Body of pancreas (tissue), 4 donors: ENCODE measurements around the gene NEDD4L. TPM values are rescaled to one million over a fixed set of nuclear protein-coding genes. Genes with fewer than 3 reads are reported as not detected.

Experiments used
- ATAC-seq: fragments of 150-250 bp; one replicate; pipeline ENCODE4 v1.9.1; 2016
- DNase-seq, 4 donors: peaks; one replicate each; pipeline ENCODE4 v3.0.0-alpha.2; 2019
- H3K27ac ChIP-seq, 4 donors: fragments of 200-600 bp; sonication (generic); 1 replicate in 3 of 4; 2 replicates in 1 of 4; pipeline versions ENCODE4 v1.5.1 to v1.6.1; 2016 to 2019; ENCODE audit warnings: mild to moderate bottlenecking in 1 of 4, mixed read lengths in 1 of 4, moderate library complexity in 1 of 4
- H3K27me3 ChIP-seq, 2 donors: fragments of 200-600 bp; sonication (generic); one replicate each; pipeline ENCODE4 v1.6.0; 2016; ENCODE audit warnings: mild to moderate bottlenecking in 1 of 2
- H3K36me3 ChIP-seq, 2 donors: fragments of 200-600 bp; sonication (generic); replicated peaks in 1 of 2; 2 replicates each; pipeline ENCODE4 v1.5.1; 2016; ENCODE audit warnings: low read depth in 2 of 2; ENCODE audit not compliant: insufficient read depth in 1 of 2
- H3K4me1 ChIP-seq: fragments of 200-600 bp; sonication (generic); one replicate; pipeline ENCODE4 v1.6.0; 2016
- H3K4me3 ChIP-seq, 2 donors: fragments of 200-600 bp; sonication (generic); 1 replicate in 1 of 2; 2 replicates in 1 of 2; pipeline ENCODE4 v1.5.1; 2016 to 2019
- H3K9me3 ChIP-seq, 3 donors: fragments of 200-600 bp; sonication (generic); 1 replicate in 2 of 3; 2 replicates in 1 of 3; pipeline ENCODE4 v1.5.1; 2016
- POLR2A ChIP-seq, 3 donors: fragments of 450-650 bp; IDR thresholded peaks; one replicate each; pipeline ENCODE4 v1.6.1; 2016; ENCODE audit warnings: antibody characterized with exemption in 3 of 3, mild to moderate bottlenecking in 2 of 3
- whole genome bisulfite sequencing, 2 donors: methylation state at CpG; one replicate each; pipeline ENCODE4 v1.1.5; 2017; 5-methylcytosine and 5-hydroxymethylcytosine counted together
- intact Hi-C: fragments of 100-400 bp; cut with DNase I; formaldehyde crosslinking; loops from one replicate; pipeline ENCODE4 v1.15.1; 2023
- total RNA-seq, 2 donors: library from RNA; depleted of rRNA; stranded (reverse); fragments of >200 nt; gene quantifications; one replicate each; pipeline ENCODE4 v1.1.0, GENCODE V29; 2016
- TF ChIP-seq, protein P1 (sequence below), 7 experiments: fragments of 450-650 bp in 4 of 7; fragments of 200-600 bp in 3 of 7; sonication (generic) in 3 of 7; IDR thresholded peaks; one replicate each; pipeline ENCODE4 v1.5.1; 2016 to 2019; ENCODE audit warnings: antibody characterized with exemption in 7 of 7

The NEDD4L gene
- total RNA-seq, 2 donors from 2014 or later: 105 to 108 TPM

DNA sequence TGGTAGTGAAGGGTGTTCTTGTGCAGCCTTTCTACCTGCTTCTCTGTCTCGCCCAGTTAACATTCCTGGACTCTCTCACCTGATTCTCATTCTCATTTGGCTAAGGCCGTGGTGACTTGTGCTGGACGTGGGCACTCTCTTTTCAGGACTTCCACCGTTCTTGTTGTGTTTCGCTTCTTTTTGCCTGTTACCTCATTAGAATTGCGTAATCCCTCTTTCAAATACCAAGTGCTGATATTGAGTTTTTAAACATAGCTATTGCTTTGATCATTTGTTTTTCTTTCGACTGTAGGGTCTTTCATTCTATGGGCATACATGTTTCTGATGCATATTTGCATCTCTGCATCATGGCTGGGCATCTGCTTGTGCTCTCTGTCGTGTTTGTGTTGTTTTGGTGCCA is 297.9 kb downstream of the NEDD4L start:
- H3K36me3 ChIP-seq: peaks cover 0 to 6% of the 10 kb centered on the region in 2 donors
- peaks cover 29% of the 10 kb centered on the region for H3K4me1 ChIP-seq
- DNase-seq (no peak), ATAC-seq (no peak)
- intact Hi-C loops: no loop called here
- no peak for TF ChIP-seq POLR2A (IDR thresholded peaks at IDR 0.05)
- TF ChIP-seq, protein P1, sequence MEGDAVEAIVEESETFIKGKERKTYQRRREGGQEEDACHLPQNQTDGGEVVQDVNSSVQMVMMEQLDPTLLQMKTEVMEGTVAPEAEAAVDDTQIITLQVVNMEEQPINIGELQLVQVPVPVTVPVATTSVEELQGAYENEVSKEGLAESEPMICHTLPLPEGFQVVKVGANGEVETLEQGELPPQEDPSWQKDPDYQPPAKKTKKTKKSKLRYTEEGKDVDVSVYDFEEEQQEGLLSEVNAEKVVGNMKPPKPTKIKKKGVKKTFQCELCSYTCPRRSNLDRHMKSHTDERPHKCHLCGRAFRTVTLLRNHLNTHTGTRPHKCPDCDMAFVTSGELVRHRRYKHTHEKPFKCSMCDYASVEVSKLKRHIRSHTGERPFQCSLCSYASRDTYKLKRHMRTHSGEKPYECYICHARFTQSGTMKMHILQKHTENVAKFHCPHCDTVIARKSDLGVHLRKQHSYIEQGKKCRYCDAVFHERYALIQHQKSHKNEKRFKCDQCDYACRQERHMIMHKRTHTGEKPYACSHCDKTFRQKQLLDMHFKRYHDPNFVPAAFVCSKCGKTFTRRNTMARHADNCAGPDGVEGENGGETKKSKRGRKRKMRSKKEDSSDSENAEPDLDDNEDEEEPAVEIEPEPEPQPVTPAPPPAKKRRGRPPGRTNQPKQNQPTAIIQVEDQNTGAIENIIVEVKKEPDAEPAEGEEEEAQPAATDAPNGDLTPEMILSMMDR (IDR thresholded peaks at IDR 0.05): no peak
- no peaks in the 10 kb centered on the region for H3K9me3 ChIP-seq
- no peaks in the 10 kb centered on the region for H3K27me3 ChIP-seq
- no peak overlapping the region for H3K27ac ChIP-seq
- no peak overlapping the region for H3K4me3 ChIP-seq
- 68 to 85% methylated on average over 8 of the region's 8 CpGs for WGBS, 2 donors

DNA sequence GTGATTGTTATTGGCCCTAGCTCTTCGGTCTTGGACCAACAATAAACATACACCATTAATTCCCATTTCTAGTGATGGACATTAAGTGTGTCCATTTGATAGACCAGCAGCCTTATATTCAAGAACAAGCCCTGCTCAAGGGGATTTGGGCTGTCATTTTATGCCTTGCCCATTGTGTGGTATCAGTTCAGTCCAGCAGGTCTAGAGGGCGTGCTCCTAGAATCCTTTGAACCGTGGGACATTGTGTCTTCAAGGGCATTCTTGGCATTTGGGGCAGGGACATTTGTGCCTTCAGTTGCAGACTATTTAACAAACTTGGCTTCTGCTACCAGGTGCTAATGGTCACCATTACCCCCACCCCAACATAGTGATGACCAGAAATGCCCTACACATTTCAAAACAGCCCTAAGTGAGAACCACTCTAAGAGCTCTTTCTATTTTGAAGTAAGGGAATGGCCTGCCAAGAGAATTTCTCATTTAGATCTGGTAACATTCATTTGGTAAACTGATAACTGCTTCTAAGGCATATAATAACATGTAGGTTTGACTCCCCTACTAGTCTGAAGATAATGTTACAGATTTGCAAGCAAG is 300.1 kb downstream of the NEDD4L start:
- no peak for DNase-seq
- no peak overlapping the region for H3K27ac ChIP-seq
- intact Hi-C loops: no loop called here

DNA sequence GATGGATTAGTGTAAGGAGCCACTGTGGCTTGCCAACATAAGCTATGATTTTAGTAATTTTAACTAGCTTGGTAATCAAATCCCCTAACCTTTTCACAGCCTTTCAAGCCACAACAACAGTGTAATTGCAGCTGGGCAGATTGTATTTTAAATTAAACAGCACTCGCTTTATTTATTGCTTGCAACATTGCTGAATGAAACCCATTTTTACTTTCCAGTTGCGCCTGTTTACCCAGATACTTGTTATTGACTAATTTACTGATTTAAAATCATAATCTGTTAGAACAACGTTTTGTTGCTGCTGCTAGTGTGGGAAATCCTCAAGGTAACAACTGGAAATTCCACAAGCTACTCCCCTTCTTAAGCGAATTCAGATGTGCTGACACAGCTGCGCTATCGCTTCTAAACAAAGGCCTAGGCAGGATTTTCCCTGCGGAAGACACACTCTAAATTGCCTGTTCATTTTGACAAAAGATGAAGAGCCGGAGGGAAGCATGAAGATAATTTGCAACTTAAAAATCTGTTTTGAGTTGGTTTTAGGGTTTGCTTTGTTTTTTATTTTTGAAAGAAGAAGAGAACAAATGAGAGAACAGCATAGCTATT is 300.9 kb downstream of the NEDD4L start:
- ATAC-seq: no peak
- TF ChIP-seq POLR2A (IDR thresholded peaks at IDR 0.05): no peak
- H3K9me3 ChIP-seq: no peaks in the 10 kb centered on the region
- H3K36me3 ChIP-seq: peaks cover 0 to 6% of the 10 kb centered on the region in 2 donors
- no peak for DNase-seq
- WGBS, 2 donors: 78 to 81% methylated on average over 8 of the region's 8 CpGs
- H3K27me3 ChIP-seq: no peaks in the 10 kb centered on the region
- H3K4me3 ChIP-seq: no peak overlapping the region
- intact Hi-C loops: no loop called here
- no peaks in the 10 kb centered on the region for H3K4me1 ChIP-seq
- H3K27ac ChIP-seq: no peak overlapping the region

More for the DNA sequence above, 300.1 kb downstream of the NEDD4L start:
- TF ChIP-seq POLR2A (IDR thresholded peaks at IDR 0.05): no peak
- TF ChIP-seq, protein P1 (IDR thresholded peaks at IDR 0.05): no peak
- H3K4me1 ChIP-seq: peaks cover 6% of the 10 kb centered on the region
- H3K36me3 ChIP-seq: peaks cover 0 to 6% of the 10 kb centered on the region in 2 donors
- ATAC-seq: no peak
- WGBS, 2 donors: 84 to 89% methylated on average over 3 of the region's 3 CpGs
- H3K9me3 ChIP-seq: no peaks in the 10 kb centered on the region
- no peak overlapping the region for H3K4me3 ChIP-seq
- no peaks in the 10 kb centered on the region for H3K27me3 ChIP-seq

DNA sequence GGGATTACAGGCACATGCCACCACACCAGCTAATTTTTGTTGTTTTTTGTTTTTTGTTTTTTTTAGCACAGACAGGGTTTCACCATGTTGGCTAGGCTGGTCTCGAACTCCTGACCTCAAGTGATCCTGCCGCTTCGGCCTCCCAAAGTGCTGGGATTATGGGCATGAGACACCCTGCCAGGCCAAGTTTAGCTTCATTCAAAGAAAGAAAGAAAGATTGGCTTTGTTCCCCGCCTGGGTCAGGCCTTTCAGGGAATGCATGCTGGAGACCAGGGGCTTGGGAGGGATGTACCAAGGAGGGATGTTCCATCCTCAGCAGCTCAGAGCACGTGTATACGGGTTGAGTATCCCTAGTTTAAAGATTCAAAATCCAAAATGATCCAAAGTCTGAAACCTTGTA is 301.8 kb downstream of the NEDD4L start:
- H3K4me3 ChIP-seq: no peak overlapping the region
- TF ChIP-seq POLR2A (IDR thresholded peaks at IDR 0.05): no peak
- TF ChIP-seq, protein P1 (IDR thresholded peaks at IDR 0.05): no peak
- H3K4me1 ChIP-seq: no peaks in the 10 kb centered on the region
- no peak overlapping the region for H3K27ac ChIP-seq
- intact Hi-C loops: no loop called here
- H3K36me3 ChIP-seq: peaks cover 3 to 6% of the 10 kb centered on the region in 2 donors
- no peaks in the 10 kb centered on the region for H3K9me3 ChIP-seq
- ATAC-seq (no peak), DNase-seq (no peak)
- no peaks in the 10 kb centered on the region for H3K27me3 ChIP-seq
- WGBS, 2 donors: 88% methylated on average over 6 of the region's 6 CpGs

DNA sequence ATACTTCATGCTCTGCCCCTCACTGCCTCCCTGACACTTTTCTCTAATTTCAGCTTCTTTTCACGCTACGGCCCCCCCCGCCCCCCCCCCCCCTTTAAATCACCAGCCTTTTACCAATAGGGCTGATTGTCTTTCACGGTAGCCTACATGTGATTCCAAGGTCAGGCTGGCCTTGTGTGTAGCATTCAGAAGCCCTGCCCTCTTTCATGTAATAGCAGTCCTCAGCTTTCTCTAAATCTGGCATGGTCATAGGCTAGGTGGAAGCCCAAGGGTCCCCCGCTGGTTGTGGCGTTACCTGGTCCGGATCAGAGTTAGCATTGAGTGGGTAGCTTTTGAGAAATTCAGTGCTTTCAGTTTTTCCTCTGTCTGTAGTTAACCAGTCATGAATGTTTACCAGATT is 303.1 kb downstream of the NEDD4L start:
- Histone ChIP-seq H3K4me3 (no peak overlapping the region), H3K27ac (no peak overlapping the region), H3K36me3 (peaks cover 6 to 7% of the 10 kb centered on the region in 2 donors), H3K4me1 (no peaks in the 10 kb centered on the region), H3K9me3 (no peaks in the 10 kb centered on the region), H3K27me3 (no peaks in the 10 kb centered on the region)
- ATAC-seq: no peak
- WGBS, 2 donors: 68% methylated on average over 6 of the region's 7 CpGs
- DNase-seq: no peak
- TF ChIP-seq POLR2A (IDR thresholded peaks at IDR 0.05): no peak
- TF ChIP-seq, protein P1 (IDR thresholded peaks at IDR 0.05): no peak
- intact Hi-C loops: no loop called here
